GM10266 (cell line): Measurements from ENCODE around the gene RGMA.

Source experiments
- DNase-seq: peaks from one replicate; pipeline ENCODE4 v3.0.0; 2012; ENCODE audit errors: extremely low spot score
- TF ChIP-seq, protein P1 (sequence below): IDR thresholded peaks from 2 replicates; pipeline ENCODE4 v1.5.1; 2012; ENCODE audit warnings: mild to moderate bottlenecking, low read depth; ENCODE audit not compliant: control insufficient read depth, insufficient read depth; ENCODE audit errors: missing control alignments

Gene RGMA

DNA sequence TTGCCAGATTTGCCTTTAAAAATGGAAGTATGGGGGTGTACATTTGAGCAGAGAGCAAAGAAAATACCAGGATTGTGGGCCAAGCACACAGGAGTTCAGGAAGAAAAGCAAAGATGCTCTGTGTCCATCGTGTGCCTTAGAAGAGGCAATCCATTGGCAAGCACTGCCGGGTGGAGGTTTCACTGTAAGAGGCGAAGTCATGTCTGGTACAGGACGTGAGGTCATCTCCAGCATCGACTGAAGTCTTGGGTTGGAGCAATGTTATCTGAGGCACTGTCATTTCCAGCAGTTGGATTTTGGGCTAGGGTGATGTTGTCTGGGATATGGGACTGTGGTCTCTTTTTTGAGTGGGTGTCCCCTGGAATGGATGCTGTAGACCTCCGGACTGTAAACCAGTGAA lies 4.8 kb upstream of the RGMA start:
- no peak for DNase-seq

DNA sequence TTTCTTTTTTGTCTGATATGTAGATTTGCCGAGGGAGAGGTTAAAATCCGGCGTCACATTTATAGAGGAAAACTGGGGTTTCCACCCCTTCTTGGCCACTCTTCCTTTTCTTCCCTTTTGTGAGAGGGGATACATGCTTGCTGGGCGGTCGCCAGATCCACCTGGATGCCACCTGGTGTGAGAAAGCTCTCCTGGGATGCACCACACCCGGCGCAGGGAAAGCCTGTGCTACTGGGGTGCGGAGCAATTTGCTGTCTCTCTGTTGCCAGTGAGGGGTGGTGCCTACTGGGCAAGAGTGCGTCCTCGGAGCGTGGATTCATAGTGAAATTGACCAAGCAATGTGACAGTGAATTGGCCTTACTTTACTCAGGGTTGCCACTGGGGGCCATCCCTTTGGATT lies 2.5 kb upstream of the RGMA start:
- DNase-seq = no peak
- TF ChIP-seq, protein P1, sequence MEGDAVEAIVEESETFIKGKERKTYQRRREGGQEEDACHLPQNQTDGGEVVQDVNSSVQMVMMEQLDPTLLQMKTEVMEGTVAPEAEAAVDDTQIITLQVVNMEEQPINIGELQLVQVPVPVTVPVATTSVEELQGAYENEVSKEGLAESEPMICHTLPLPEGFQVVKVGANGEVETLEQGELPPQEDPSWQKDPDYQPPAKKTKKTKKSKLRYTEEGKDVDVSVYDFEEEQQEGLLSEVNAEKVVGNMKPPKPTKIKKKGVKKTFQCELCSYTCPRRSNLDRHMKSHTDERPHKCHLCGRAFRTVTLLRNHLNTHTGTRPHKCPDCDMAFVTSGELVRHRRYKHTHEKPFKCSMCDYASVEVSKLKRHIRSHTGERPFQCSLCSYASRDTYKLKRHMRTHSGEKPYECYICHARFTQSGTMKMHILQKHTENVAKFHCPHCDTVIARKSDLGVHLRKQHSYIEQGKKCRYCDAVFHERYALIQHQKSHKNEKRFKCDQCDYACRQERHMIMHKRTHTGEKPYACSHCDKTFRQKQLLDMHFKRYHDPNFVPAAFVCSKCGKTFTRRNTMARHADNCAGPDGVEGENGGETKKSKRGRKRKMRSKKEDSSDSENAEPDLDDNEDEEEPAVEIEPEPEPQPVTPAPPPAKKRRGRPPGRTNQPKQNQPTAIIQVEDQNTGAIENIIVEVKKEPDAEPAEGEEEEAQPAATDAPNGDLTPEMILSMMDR = no peak

More for the DNA sequence above, 4.8 kb upstream of the RGMA start:
- TF ChIP-seq, protein P1 = no peak

DNA sequence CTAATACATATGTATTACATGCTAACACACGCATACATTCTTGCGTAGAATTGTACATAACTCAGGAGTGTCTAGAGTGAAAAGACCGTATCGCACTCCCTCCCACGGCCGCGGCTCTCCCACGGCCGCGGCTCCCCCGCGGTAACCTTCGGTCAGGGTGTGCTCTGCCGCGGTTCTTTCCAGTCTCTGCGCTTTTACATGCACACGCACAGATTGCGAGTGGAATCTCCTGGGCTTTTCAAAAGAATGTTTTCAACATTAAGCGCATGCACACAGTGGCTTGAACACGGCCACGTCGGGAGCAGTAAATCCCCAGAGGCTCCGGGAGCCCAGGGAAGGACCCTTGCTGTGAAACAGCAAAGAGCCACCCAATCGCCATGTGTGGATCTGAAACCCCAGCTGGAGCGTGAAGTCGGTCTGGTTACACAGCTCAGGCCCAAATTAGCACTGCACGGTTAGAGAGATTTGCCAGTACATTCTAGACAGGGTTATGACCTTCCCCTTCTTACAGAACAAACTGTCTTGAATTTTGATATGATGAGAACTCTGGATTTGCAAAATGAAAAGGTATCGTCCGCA lies 805 bp upstream of the RGMA start:
- DNase-seq = no peak
- TF ChIP-seq, protein P1 = no peak

DNA sequence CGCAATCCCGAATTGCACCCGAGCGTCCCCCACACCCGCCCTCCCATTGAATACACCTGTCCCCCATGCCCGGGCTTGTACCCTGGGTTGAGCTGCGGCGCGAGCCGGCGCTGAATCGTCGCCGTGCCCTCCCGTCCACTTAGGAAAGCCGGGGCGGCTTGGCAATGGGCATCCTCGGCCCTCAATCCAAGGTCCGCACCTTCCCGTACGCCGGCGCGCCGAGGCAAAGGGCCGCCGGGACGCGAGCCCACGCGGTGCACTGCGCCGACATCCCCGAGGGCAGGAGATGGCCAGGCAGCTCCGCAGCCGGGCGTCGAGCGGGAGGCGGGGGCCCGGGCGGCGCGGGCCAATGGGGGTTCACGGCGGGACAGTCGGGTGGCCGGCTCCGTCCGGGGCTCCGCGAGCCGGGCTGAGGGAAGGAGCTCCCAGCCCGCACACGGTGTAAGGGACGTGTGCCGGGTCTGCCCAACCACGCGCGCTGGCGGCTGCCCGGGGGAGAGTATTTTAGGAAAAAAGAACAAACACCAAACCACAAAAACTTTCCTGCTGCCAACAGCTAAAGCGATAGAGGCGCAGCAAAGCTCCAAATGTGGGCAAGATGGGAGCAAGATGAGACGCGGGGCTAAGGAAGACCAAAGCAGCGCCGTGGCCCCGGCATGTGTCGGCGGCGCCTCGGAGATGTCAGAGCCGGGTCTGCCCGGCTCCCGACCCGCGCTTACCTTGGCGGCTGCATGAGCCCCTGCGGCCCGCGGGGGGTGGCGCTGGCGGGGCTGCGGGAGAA lies 621 bp downstream of the RGMA start:
- peak; percentile 65 for DNase-seq
- TF ChIP-seq, protein P1 = no peak

DNA sequence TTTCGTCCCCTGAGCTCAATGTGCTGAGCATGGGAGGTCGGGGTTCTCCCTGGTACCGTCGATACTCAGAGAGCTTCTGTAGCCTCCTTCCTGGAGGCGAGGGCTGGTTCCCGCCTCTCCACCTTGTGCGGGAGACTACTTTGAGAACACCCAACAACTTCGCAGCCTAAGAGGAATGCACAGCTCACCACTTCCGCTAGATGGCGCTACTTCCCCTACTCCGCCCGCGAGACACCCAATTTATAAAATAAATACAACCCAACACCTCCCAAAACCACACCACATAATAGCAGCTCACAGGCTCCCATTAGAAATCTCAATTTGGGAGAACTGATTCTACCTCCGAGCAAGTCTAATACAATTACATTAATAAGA lies 1.2 kb downstream of the RGMA start:
- TF ChIP-seq, protein P1 = peak; percentile 79
- peak; percentile 88 for DNase-seq

DNA sequence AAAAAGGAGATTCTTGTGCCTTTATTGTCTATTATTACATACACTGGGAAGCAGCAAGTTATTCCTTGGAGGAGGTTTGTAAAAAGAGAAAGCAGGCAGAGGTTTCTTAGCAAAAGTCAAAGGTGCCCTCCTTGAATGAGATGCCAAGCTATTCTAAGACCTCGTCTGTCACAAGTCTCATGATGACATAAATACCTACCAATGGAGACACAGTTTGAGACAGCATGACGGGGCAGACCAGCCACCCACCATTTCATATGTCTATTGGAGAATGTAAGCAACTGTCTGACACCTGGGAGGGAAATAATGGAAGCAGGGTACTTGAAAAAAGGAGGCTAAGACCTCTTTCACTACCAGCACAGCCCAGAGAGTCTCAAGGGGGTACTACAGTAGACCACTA lies 2.2 kb downstream of the RGMA start:
- DNase-seq = no peak
- TF ChIP-seq, protein P1 = no peak

DNA sequence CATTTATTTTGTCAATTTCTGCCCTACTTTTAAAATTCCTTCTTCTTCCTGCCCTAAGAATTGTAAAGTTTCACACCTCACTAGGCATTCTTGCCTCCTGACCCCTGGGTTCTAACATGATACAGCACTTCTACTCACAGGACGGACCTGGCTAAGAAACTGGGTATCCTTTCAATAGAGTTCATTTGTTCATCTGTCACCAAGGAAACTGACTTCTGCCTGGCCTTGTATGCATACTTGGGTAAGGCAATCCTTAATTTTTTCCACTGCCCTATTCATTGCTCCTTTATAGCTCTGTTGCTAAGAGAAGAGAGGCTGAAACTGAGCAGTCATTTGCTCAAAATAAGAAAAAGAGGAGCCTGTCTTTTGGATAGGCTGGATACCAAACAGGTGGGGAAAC lies 3.3 kb downstream of the RGMA start:
- no peak for DNase-seq
- TF ChIP-seq, protein P1 = no peak
